A549 (cell line): ENCODE measurements around the gene YTHDC2. TPM values are rescaled to one million over a fixed set of nuclear protein-coding genes. Genes with fewer than 3 reads are reported as not detected.

Experiments
- ATAC-seq, 2 experiments: fragments of 200-7000 bp in 1 of 2; fragments of >200 bp in 1 of 2; cut with Nextera tagmentation in 1 of 2; cut with Tn5 transposase in 1 of 2; 3 replicates each; pipeline versions ENCODE4 v1.8.0 to v1.9.1; 2018 to 2020; ENCODE audit warnings: mild to moderate bottlenecking in 1 of 2, moderate library complexity in 1 of 2
- CTCF ChIA-PET: fragments of 300-600 bp; sonication (Branson Sonifier 250); formaldehyde crosslinking; extraction: SDS; loops from one replicate; lab custom pipeline; 2021; ENCODE audit warnings: antibody characterized with exemption, inconsistent platforms; lab: Yijun Ruan, JAX
- POLR2A ChIA-PET: fragments of 350-600 bp; formaldehyde crosslinking; extraction: SDS; loops from one replicate; lab custom pipeline; 2021; ENCODE audit warnings: antibody characterized with exemption, inconsistent platforms; lab: Yijun Ruan, JAX
- DNase-seq, 2 experiments: peaks; one replicate each; pipeline versions ENCODE4 v3.0.0 to v3.0.0-alpha.2; 2011 to 2016; ENCODE audit warnings: low read depth in 1 of 2, low spot score in 1 of 2
- FAIRE-seq: peaks from 2 replicates; lab custom pipeline; 2011; peaks lifted over from hg19 to GRCh38; lab: Jason Lieb, UNC
- H3K27ac ChIP-seq, 2 experiments: fragments of >200 bp; sonication (Bioruptor Twin); formaldehyde crosslinking; 3 replicates each; pipeline ENCODE4 v1.5.1; 2016 to 2017
- H3K4me1 ChIP-seq: fragments of >200 bp; sonication (Bioruptor Twin); formaldehyde crosslinking; 3 replicates; pipeline ENCODE4 v1.6.1; 2016
- H3K4me2 ChIP-seq: fragments of >200 bp; sonication (Bioruptor Twin); formaldehyde crosslinking; 3 replicates; pipeline ENCODE4 v1.6.1; 2016
- H3K4me3 ChIP-seq: fragments of >200 bp; sonication (Bioruptor Twin); formaldehyde crosslinking; 3 replicates; pipeline ENCODE4 v1.5.1; 2016
- H3K9me3 ChIP-seq: fragments of >200 bp; sonication (Bioruptor Twin); formaldehyde crosslinking; 3 replicates; pipeline ENCODE4 v1.6.1; 2016
- CHD2 ChIP-seq: fragments of 150-350 bp; IDR thresholded peaks from 2 replicates; pipeline ENCODE4 v1.6.1; 2014; ENCODE audit warnings: low read length; ENCODE audit not compliant: partially characterized antibody
- CHD4 ChIP-seq: fragments of 200-600 bp; sonication (generic); IDR thresholded peaks from 2 replicates; pipeline ENCODE4 v1.6.1; 2016; ENCODE audit warnings: antibody characterized with exemption, mild to moderate bottlenecking, borderline replicate concordance
- EHF ChIP-seq: fragments of 250-450 bp; sonication (Bioruptor Pico); IDR thresholded peaks from 2 replicates; pipeline ENCODE4 v1.5.0; 2020; ENCODE audit warnings: mild to moderate bottlenecking
- EHMT2 ChIP-seq: fragments of 200-600 bp; sonication (generic); IDR thresholded peaks from 2 replicates; pipeline ENCODE4 v1.6.1; 2016; ENCODE audit warnings: antibody characterized with exemption, low read depth, mild to moderate bottlenecking, moderate library complexity
- EP300 ChIP-seq, 2 experiments: fragments of >200 bp; sonication (Bioruptor Twin); formaldehyde crosslinking; IDR thresholded peaks; 2 replicates in 1 of 2; 3 replicates in 1 of 2; pipeline ENCODE4 v1.6.1; 2016 to 2017
- ESRRA ChIP-seq: fragments of 150-350 bp; IDR thresholded peaks from 2 replicates; pipeline ENCODE4 v1.6.1; 2014; ENCODE audit warnings: mild to moderate bottlenecking, low read length, borderline replicate concordance
- HEYL ChIP-seq: fragments of 250-450 bp; sonication (Bioruptor Pico); IDR thresholded peaks from 2 replicates; pipeline ENCODE4 v1.8.0; 2021; ENCODE audit warnings: mild to moderate bottlenecking, moderate library complexity
- KDM1A ChIP-seq: fragments of 200-600 bp; sonication (generic); IDR thresholded peaks from 2 replicates; pipeline ENCODE4 v1.6.1; 2016; ENCODE audit warnings: low read depth, mild to moderate bottlenecking
- KDM5A ChIP-seq: fragments of 200-600 bp; sonication (generic); IDR thresholded peaks from 2 replicates; pipeline ENCODE4 v1.6.1; 2016; ENCODE audit warnings: antibody characterized with exemption, mild to moderate bottlenecking
- NPAS2 ChIP-seq: fragments of 250-450 bp; sonication (Bioruptor Pico); IDR thresholded peaks from 2 replicates; pipeline ENCODE4 v1.8.0; 2022; ENCODE audit warnings: mild to moderate bottlenecking, moderate library complexity, borderline replicate concordance
- SMC3 ChIP-seq: fragments of >200 bp; sonication (Bioruptor Twin); formaldehyde crosslinking; IDR thresholded peaks from 3 replicates; pipeline ENCODE4 v1.6.1; 2018; ENCODE audit warnings: inconsistent platforms
- SREBF2 ChIP-seq: fragments of 450-650 bp; IDR thresholded peaks from 2 replicates; pipeline ENCODE4 v1.6.1; 2014; ENCODE audit warnings: mild to moderate bottlenecking, moderate library complexity
- TP53 ChIP-seq: fragments of 250-450 bp; sonication (Bioruptor Pico); IDR thresholded peaks from 2 replicates; pipeline ENCODE4 v1.5.0; 2021; ENCODE audit warnings: mild to moderate bottlenecking, moderate library complexity
- polyA plus RNA-seq, 4 experiments: library from polyadenylated mRNA; depleted of rRNA in 3 of 4; stranded (reverse); fragments of >200 nt; fragmentation: RNase III in 1 of 4; extraction: RNeasy Plus Mini Kit Qiagen cat#74134 plus additional on column Dnase treatment in 1 of 4; gene quantifications; 2 replicates in 3 of 4; 3 replicates in 1 of 4; pipeline ENCODE4 v1.2.3, GENCODE V29; 2011 to 2017
- small RNA-seq, 6 experiments: library from RNA; depleted of rRNA; stranded (forward); fragments of <200 nt; gene quantifications; one replicate each; pipeline ENCODE3, GENCODE V24; 2012
- TF ChIP-seq, protein P1 (sequence below): IDR thresholded peaks from 2 replicates; pipeline ENCODE4 v1.6.1; 2012
- TF ChIP-seq, protein P2 (sequence below): IDR thresholded peaks from 2 replicates; pipeline ENCODE4 v1.6.1; 2012
- TF ChIP-seq, protein P3 (sequence below): fragments of 250-450 bp; sonication (Bioruptor Pico); IDR thresholded peaks from 2 replicates; pipeline ENCODE4 v1.5.0; 2020; ENCODE audit warnings: low read depth, mild to moderate bottlenecking, moderate library complexity
- TF ChIP-seq, protein P4 (sequence below): fragments of >200 bp; sonication (Bioruptor Twin); formaldehyde crosslinking; IDR thresholded peaks from 2 replicates; pipeline ENCODE4 v1.6.1; 2016
- TF ChIP-seq, protein P5 (sequence below): fragments of 250-450 bp; sonication (Bioruptor Pico); IDR thresholded peaks from 2 replicates; pipeline ENCODE4 v1.5.0; 2021; ENCODE audit warnings: mild to moderate bottlenecking, moderate library complexity, borderline replicate concordance

YTHDC2 gene
- polyA plus RNA-seq, 2 of the 4 experiments (the other 2 are of a cell fraction) = 16.4 to 19.0 TPM

DNA sequence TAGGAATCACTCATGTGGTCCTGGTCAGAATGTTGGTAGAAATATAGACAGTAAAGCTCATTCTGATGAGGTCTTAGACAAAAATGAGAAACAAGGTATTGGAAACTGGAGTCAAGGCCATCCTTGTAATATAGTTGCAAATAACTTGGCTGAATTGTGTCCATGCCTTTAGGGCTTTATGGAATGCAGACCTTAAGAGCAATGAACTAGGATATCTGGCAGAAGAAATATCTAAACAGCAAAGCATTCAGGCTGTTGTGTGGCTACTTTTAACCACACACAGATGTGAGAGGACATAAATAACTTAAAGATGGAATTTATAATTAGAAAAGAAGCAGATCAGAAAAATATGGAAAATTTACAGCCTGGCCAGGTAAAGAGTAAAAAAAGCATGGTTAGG lies 128.2 kb downstream of the YTHDC2 start:
- ChIA-PET CTCF (no interaction called here), POLR2A (no interaction called here)
- no peak overlapping the region for H3K4me3 ChIP-seq
- no peaks in the 10 kb centered on the region for H3K4me1 ChIP-seq
- no peak for DNase-seq
- no peak for FAIRE-seq
- H3K27ac ChIP-seq = no peak overlapping the region
- no peak for ATAC-seq
- H3K4me2 ChIP-seq = no peak overlapping the region
- H3K9me3 ChIP-seq = no peaks in the 10 kb centered on the region
- TF ChIP-seq KDM5A (no peak), SREBF2 (no peak), KDM1A (no peak), ESRRA (no peak), HEYL (CRISPR knock-in tag) (no peak), EHF (no peak), EP300 (IDR thresholded peaks at IDR 0.05) (no peak), NPAS2 (CRISPR knock-in tag) (no peak), CHD4 (no peak), TP53 (no peak), SMC3 (no peak), EHMT2 (no peak), CHD2 (no peak)
- TF ChIP-seq, protein P1, sequence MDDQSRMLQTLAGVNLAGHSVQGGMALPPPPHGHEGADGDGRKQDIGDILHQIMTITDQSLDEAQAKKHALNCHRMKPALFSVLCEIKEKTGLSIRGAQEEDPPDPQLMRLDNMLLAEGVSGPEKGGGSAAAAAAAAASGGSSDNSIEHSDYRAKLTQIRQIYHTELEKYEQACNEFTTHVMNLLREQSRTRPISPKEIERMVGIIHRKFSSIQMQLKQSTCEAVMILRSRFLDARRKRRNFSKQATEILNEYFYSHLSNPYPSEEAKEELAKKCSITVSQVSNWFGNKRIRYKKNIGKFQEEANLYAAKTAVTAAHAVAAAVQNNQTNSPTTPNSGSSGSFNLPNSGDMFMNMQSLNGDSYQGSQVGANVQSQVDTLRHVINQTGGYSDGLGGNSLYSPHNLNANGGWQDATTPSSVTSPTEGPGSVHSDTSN = no peak
- TF ChIP-seq, protein P2, sequence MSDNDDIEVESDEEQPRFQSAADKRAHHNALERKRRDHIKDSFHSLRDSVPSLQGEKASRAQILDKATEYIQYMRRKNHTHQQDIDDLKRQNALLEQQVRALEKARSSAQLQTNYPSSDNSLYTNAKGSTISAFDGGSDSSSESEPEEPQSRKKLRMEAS = no peak
- TF ChIP-seq, protein P3, sequence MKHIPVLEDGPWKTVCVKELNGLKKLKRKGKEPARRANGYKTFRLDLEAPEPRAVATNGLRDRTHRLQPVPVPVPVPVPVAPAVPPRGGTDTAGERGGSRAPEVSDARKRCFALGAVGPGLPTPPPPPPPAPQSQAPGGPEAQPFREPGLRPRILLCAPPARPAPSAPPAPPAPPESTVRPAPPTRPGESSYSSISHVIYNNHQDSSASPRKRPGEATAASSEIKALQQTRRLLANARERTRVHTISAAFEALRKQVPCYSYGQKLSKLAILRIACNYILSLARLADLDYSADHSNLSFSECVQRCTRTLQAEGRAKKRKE = no peak
- TF ChIP-seq, protein P4, sequence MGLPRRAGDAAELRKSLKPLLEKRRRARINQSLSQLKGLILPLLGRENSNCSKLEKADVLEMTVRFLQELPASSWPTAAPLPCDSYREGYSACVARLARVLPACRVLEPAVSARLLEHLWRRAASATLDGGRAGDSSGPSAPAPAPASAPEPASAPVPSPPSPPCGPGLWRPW = no peak
- TF ChIP-seq, protein P5, sequence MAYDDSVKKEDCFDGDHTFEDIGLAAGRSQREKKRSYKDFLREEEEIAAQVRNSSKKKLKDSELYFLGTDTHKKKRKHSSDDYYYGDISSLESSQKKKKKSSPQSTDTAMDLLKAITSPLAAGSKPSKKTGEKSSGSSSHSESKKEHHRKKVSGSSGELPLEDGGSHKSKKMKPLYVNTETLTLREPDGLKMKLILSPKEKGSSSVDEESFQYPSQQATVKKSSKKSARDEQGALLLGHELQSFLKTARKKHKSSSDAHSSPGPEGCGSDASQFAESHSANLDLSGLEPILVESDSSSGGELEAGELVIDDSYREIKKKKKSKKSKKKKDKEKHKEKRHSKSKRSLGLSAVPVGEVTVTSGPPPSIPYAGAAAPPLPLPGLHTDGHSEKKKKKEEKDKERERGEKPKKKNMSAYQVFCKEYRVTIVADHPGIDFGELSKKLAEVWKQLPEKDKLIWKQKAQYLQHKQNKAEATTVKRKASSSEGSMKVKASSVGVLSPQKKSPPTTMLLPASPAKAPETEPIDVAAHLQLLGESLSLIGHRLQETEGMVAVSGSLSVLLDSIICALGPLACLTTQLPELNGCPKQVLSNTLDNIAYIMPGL (CRISPR knock-in tag) = no peak

Small RNAs within 50 kb of the gene (small RNA-seq; reads per million reads assigned to genes)
- gene RNU4ATAC13P = 0 to 0.52 (median 0.02) reads per million in 6 experiments

Other genes with a start within 250 kb of the YTHDC2 start
- gene TSSK1B, start 78.7 kb upstream of the YTHDC2 start, polyA plus RNA-seq (2011; rRNA removed) = not detected in 2 replicates
- gene TSSK1B, start 78.7 kb upstream of the YTHDC2 start, polyA plus RNA-seq (2017; fragmentation: RNase III; extraction: RNeasy Plus Mini Kit Qiagen cat#74134 plus additional on column Dnase treatment) = not detected in 3 replicates
- gene MCC, start 25.2 kb upstream of the YTHDC2 start, polyA plus RNA-seq (2011; rRNA removed) = 0.09 and 0.22 TPM in 2 replicates
- 0.10 to 0.31 TPM (median 0.20 TPM) in 3 replicates for gene MCC, start 25.2 kb upstream of the YTHDC2 start, polyA plus RNA-seq (2017; fragmentation: RNase III; extraction: RNeasy Plus Mini Kit Qiagen cat#74134 plus additional on column Dnase treatment)